Left ventricle myocardium superior (tissue), 1 donor: ENCODE measurements around the gene TSSK2. TPM values are rescaled to one million over a fixed set of nuclear protein-coding genes. Genes with fewer than 3 reads are reported as not detected.
"Not testable (repeated sequence)": the region's sequence is repeated elsewhere in the genome, so short reads cannot be mapped to it uniquely, and the experiment has no call there.

Source experiments
- ATAC-seq: fragments of 200-7000 bp; cut with Tn5 transposase; one replicate; pipeline ENCODE4 v1.9.1; 2020; ENCODE audit warnings: mild to moderate bottlenecking, moderate library complexity
- DNase-seq: peaks from one replicate; pipeline ENCODE4 v3.0.0-alpha.2; 2020
- intact Hi-C: fragments of 100-400 bp; cut with micrococcal nuclease; formaldehyde crosslinking; loops from one replicate; pipeline ENCODE4 v1.11.0; 2022
- total RNA-seq: library from RNA; stranded (reverse); fragmentation: NEBNext Ultra II Directional; extraction: Animal tissue kit (Norgen Biotek cat#: 25700); gene quantifications from one replicate; pipeline ENCODE4 v1.2.1, GENCODE V29; 2021
- donor health status: DM: no; HTN: yes; CAD: no; lungs with severe emphysema.

The TSSK2 gene
- total RNA-seq, 1 donor from 2014 or later: not detected

DNA sequence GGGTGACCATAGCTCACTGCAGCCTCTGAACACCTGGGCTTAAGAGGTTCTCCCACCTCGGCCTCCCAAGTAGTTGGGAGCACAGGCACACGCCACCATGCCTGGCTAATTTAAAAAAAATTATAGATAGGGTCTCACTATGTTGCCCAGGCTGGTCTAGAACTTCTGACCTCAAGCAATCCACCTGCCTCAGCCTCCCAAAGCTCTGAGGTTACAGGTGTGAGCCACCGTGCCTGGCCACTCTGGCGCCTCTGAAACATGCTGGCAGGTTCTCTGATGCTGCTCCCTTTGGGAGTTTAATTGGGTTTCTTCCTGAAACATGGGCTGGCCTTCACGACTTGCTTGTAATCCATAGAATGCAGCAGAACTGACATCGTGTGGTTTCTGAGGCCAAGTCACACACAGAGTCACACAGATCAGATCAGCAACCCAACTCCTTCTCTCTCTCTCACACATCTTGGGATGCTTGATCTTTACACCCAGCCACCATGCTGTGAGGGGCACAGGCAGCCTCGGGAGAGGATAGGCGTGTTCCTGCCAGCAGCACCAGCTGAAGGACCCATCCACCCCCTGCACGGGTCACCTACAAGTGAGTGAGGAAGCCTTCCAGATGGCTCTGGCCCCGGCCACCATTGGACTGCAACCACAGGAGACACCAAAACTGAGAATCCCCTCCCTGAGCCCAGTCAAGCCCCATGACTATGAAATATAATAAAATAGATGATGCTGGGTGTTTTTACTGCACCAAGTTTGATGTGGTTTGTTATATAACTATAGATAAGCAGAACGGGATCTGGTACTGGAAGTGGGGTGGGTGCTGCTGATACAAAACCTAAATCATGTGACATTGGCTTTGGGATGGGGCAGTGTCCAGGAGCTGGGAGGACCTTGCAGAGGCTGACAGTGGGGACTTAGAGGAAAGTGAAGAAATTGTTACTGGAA lies 22.1 kb downstream of the TSSK2 start:
- intact Hi-C loops: no loop called here
- ATAC-seq: no peak
- no peak for DNase-seq

- ATAC-seq, intact Hi-C loops, DNase-seq: not testable (repeated sequence)
Observed at GRCh38 chr22:19156109-19156508, 25.0 kb downstream of the TSSK2 start.

DNA sequence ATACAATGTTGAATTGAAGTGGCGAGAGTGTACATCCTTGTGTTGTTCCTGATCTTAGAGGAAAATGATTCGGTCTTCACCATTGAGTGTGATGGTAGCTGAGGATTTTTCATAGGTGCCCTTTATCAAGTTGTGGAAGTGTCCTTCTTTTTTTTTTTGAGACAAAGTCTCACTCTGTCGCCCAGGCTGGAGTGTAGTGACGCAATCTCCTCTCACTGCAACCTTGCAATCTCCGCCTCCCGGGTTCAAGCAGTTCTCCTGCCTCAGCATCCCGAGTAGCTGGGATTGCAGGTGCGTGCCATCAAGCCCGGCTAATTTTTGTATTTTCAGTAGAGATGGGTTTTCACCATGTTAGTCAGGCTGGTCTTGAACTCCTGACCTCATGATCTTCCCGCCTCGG lies 27.5 kb downstream of the TSSK2 start:
- ATAC-seq, intact Hi-C loops, DNase-seq: not testable (repeated sequence)

GRCh38 chr22:19164425-19164824 lies 33.3 kb downstream of the TSSK2 start:
- intact Hi-C loops: no loop called here
- no peak for DNase-seq

DNA sequence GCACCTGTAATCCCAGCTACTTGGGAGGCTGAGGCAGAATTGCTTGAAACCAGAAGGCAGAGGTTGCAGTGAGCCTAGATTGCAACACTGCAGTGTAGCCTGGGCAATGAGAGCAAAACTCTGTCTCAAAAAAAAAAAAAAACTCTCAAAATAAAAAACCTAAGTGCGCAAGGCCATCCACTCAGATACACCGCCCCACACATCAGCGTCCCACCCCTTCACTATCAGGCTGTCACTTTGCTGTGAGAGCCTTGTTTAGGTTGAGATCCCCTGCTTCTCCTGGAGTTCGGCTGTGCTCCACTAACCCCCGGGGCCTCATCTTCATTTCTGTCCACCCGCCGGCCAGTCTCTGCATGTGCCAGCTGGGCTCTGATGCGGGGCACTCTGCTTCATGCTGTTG lies 35.3 kb downstream of the TSSK2 start:
- intact Hi-C loops: no loop called here
- DNase-seq (no peak), ATAC-seq (no peak)

More at GRCh38 chr22:19164425-19164824, 33.3 kb downstream of the TSSK2 start:
- no peak for ATAC-seq

DNA sequence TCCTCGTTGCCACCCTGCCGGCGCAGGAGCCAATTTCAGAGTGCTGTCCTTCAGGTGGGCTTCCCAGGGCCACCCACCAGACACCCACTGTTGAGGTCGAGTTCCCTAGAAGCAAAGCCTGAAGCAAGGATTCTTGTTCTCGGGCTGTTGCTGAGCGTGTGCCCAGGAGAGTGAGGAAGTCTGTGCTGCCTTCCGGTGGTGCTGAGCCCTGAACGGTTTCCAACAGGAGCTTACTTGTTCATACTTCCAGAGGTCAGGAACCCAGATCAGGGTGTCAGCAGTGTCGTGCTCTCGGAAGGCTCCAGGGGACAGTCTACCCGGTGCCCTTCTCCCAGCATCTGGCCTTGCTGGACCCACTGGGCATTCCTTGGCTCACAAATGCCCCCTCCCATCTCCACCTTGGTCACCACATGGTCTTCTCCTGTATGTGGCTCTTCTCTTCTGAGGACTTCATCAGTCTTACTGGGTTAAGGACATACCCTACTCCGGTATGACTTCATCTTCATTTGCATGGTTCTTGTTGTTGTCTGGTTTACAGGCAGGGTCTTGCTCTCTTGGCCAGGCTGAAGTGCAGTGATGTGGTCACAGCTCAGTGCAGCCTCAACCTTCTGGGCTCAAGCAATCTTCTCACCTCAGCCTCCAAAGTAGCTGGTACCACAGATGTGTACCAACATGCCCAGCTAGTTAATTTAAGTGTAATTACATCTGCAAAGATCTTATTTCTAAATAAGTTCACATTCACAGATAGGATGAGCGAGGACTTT lies 36.2 kb downstream of the TSSK2 start:
- intact Hi-C loops: no loop called here
- ATAC-seq: no peak
- no peak for DNase-seq

- intact Hi-C loops: no loop called here
- no peak for ATAC-seq
- no peak for DNase-seq
Observed at GRCh38 chr22:19168088-19168890, 37.2 kb downstream of the TSSK2 start.

DNA sequence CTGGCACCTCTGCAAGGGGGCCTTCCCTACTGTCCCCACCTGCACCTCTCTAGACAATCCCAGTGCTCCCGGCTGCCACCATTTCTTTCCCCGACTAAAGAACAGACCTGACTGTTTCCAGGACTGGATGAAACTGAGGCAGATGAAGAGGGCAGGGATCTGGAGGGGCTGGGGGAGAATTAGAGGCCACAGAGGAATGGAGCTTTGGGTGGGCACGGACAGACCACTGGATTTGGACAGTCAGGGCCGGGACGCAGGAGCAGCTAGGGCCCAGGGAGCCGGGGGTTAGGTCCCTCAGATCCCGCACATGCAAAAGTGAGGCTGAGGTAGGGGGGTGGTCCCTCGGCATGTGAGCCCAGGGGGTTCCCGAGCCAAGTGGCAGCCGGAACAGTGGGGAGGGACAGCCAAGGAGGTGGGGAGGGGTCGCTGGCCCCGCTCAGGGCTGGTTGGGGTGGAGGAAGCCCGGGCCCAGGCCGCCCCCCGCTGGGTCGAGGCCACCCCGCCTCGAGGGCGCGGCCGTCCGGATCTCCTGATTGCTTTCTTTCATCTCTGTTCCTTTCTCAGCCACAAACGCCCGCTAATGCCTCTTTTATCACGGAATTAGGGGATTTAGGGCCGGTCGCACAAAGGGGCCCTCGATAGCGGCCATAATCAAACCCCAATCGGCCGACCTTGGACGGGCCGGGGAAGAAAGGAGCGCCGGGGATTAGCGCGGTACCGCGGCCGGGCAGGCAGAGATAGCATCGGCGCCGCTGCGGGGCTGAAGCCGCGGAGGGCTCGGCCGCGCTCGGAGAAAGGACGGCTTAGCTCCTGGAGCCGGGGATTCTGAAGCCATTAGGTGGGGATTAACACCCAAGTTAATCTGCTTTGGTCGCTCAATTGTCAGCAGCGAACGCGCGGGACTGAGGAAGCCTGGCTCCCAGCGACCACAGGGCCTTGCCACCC lies 38.2 kb downstream of the TSSK2 start:
- intact Hi-C loops: no loop called here
- ATAC-seq (no peak), DNase-seq (no peak)

DNA sequence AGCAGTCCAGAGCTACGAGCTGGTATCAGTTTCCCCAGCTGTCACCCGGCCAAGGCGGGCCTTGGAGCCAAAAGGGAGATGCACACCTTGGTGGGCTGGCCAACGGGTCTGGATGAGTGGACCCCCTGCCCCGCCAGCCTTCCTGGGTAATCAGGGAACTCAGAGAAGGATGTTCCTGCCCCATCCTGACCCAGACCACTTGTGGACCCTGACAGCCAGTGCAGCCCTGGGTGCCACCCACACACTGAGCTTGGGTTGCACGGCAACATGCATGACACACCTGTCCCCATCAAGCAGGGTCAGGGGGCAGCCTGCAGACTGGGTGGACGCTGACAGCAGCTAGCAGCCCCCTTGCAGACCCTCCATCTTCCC lies 38.8 kb downstream of the TSSK2 start:
- DNase-seq: no peak
- intact Hi-C loops: no loop called here
- ATAC-seq: no peak

- intact Hi-C loops: no loop called here
- no peak for ATAC-seq
- no peak for DNase-seq
Observed at GRCh38 chr22:19172213-19173046, 41.3 kb downstream of the TSSK2 start.

DNA sequence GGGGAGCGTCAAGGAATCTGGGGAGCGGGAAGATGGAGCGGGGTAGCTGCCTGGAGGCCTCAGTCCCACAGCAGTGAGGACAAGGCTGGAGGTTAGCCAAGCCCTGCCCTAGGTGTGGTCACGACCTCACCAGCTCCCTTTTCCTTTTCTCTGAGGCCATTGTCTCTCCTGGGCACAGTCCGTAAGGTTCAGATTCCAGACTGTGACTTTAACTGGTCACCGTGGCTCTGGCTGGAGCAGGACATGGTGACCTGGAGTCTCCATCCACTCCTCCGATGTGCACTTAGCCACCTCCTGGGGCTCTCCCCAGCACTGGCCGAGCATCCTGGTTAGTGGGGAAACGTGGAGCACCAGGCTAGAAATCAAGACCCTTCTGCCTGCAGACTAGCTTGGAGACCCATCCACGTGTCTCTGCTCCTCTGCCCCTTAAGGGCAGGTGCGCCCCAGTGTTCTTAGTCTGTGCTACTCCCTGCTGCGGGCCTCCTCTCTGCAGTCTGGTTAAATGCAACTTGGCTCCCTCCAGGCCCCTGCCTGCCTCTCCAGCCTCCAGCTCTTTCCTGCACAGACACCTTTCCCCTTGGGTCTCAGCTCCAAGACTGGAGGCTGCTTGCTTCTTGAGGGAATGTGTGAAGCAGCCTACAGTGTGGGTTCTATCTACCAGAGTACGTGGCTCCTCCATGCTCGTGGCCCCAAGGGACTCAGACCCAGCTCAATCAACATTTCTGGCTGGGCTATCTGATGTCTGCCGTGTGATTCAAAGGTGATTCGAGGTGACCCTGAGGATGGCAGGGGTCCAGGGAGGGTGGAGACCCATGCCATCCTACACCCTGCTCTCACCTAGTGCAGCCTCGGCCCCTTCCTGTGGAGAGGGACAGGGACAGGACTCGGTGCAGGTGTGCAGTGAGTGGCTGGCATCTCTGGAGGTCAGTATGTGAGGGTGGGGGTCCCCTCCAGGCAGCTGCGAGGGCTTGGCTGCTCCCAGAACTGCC lies 42.2 kb downstream of the TSSK2 start:
- ATAC-seq: no peak
- no peak for DNase-seq
- intact Hi-C loops: no loop called here

DNA sequence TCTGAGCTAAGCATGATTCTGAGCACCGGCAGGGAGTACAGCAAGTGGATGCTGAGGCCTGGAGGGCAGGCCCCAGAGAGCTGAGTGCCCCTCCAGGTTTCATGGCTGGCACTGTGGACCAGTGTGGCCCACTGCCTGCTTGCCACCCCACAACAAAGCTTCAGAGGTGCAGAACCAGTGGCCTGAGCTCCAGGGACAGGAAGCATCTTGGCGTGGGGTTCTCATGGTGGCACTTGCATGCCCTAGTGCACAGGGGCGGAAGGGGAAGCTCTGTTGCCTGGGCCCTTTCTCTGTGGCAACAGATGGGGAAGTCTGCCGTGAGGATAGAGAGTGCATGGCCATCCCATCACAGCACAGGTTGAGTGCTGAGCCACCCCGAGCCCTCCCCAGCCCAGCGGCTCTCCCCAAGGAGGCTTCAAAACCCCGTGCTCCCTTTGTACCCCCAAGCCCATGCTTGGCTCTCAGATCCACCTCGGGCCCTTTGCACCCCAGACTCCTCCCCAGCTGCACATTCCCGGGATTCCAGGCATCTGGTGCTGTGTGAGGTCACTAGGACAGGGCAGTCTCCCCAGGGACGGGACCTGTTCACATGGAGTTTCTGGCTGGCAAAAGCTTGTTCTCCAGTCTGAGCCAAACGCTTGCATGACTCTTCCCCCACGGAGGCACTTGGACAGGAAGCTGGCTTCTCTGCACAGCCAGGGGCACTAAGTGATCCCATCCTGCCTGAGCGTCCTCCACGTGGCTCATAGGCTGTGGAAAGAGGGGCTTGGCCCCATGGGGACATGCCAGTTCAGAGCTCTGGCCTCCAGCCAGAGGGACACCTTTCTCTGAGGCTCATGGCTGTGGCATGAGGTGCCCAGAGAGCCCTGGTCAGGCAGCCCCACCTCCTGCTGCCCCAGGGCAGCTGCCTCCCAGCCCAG lies 43.3 kb downstream of the TSSK2 start:
- ATAC-seq (no peak), DNase-seq (peak; percentile 47)
- intact Hi-C loops: no loop called here

DNA sequence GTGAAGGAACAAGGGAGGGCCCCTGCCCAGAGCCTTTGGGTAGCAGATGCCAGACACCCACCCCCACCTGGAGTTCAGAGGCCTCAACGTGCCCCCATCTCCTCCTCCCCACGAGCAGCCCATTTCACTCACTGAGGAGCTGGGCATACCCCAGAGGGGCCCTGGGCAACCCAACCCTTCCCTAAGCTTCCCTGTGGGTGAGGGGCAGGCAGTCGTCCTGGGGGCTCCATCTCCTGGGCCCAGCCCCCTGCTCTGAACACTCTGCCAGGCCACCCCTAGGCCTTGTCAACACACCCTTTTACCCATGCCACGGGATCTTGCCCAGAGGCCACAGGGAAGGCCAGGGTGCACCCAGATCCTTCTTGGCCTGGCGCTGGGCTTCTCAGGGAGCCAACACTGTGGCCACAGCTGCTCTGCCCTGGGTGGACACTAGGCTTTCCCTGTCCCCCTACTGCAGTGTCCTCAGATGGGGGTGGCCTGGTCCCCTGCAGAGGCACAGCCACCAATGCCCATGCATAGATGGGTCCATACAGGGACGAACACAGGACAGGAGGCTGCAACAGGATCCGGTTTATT lies 44.0 kb downstream of the TSSK2 start:
- ATAC-seq (no peak), DNase-seq (no peak)
- intact Hi-C loops: no loop called here

DNA sequence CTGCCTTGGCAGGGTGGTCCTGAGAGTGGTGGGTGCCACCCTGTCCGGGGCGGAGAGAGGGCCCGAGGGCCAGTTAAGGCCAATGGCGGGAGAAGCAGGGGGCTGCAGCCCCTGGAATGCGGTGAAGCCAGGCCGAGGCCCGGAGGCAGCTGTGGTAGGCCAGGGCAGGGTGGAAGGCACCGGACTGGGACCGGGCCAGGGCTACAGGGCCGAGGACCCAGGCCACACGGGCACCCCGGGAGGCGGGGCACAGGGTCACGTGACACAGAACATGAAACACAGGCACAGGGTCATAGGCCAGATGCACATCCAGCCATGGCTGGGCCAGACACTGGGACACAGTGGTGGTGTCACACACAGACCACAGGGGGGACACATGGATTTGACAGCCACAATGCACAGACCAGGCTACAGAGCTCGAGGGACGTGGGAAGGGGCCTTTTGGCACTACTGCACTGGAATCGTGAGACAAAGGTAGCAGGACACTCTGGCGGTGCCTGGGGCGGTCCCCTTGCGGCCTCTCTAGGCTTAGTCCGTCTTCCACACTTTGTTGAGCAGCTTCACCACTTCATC lies 44.6 kb downstream of the TSSK2 start:
- DNase-seq: no peak
- ATAC-seq: no peak
- intact Hi-C loops: no loop called here

DNA sequence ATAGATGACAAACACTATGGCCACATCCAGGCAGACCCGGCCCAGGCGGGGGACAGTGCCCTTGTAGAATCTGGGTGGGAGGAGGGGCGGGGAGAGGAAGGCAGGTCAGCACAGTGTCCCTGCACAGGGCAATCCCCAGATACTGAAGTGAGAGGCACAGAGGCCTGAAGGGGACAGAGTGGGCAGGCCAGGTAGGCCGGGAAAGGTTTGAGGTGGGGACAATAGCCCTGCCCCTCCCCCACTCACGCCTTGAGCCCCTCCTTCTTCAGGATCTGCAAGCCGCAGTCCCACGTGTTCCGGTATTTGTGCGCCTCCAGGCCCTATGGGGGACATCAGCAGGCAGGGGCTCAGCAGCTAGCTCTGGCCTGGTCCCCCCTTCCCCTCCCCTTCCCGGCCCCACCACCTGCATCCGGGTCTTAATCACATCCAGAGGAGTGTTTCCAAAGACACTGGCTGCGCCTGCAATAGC lies 45.1 kb downstream of the TSSK2 start:
- ATAC-seq: no peak
- DNase-seq: no peak
- intact Hi-C loops: no loop called here
